Endothelial cell of umbilical vein (primary cell): Measurements from ENCODE around the gene PPM1H. TPM values are rescaled to one million over a fixed set of nuclear protein-coding genes. Genes with fewer than 3 reads are reported as not detected.

Experiments
- BruUV-seq: library from RNA; stranded (reverse); fragments of 400-500 nt; replicated peaks from 2 replicates; lab custom pipeline; 2021; lab: Mats Ljungman, UMichigan
- CTCF ChIA-PET: fragments of 300-600, 350-600 bp; sonication (Branson Sonifier 250); formaldehyde crosslinking; loops from one replicate; lab custom pipeline; 2021; ENCODE audit warnings: antibody characterized with exemption, inconsistent platforms; lab: Charles Lee
- POLR2A ChIA-PET: fragments of 300-600, 350-600 bp; sonication (Branson Sonifier 250); formaldehyde crosslinking; loops from one replicate; lab custom pipeline; 2021; ENCODE audit warnings: antibody characterized with exemption, inconsistent platforms; lab: Charles Lee
- DNase-seq: peaks from one replicate; pipeline ENCODE4 v3.0.0-alpha.2; 2011; ENCODE audit warnings: low read depth, low spot score
- FAIRE-seq: peaks from 2 replicates; lab custom pipeline; 2011; peaks lifted over from hg19 to GRCh38; lab: Jason Lieb, UNC
- H2AFZ ChIP-seq: 2 replicates; pipeline ENCODE4 v1.6.0; 2012; ENCODE audit warnings: low read depth, low read length, control low read depth, inconsistent platforms
- H3K27ac ChIP-seq: 2 replicates; pipeline ENCODE4 v1.5.1; 2011; ENCODE audit warnings: low read depth, mild to moderate bottlenecking, control low read depth, low read length, moderate library complexity; ENCODE audit not compliant: insufficient read depth
- H3K27me3 ChIP-seq, 2 experiments: 2 replicates each; pipeline versions ENCODE4 v1.6.0 to v1.6.1; 2011; ENCODE audit warnings: low read length in 2 of 2, mixed read lengths in 1 of 2; ENCODE audit not compliant: control insufficient read depth in 2 of 2, insufficient read depth in 2 of 2
- H3K36me3 ChIP-seq, 2 experiments: 2 replicates in 1 of 2; 3 replicates in 1 of 2; pipeline ENCODE4 v1.5.1; 2011; ENCODE audit warnings: low read length in 2 of 2, mild to moderate bottlenecking in 1 of 2, moderate library complexity in 1 of 2; ENCODE audit not compliant: control insufficient read depth in 2 of 2, insufficient read depth in 2 of 2; ENCODE audit errors: extremely low read depth in 1 of 2
- H3K4me1 ChIP-seq: 3 replicates; pipeline ENCODE4 v1.5.1; 2011; ENCODE audit warnings: mild to moderate bottlenecking, low read length; ENCODE audit not compliant: control insufficient read depth, insufficient read depth; ENCODE audit errors: extremely low read depth
- H3K4me2 ChIP-seq: 2 replicates; pipeline ENCODE4 v1.6.1; 2011; ENCODE audit warnings: low read length, control low read depth, mixed read lengths; ENCODE audit not compliant: insufficient read depth
- H3K4me3 ChIP-seq, 3 experiments: fragments of 200-600 bp in 1 of 3; sonication (generic), shearing (Covaris generic) in 1 of 3; replicated peaks in 1 of 3; 2 replicates each; pipeline ENCODE4 v1.5.1; 2011 to 2016; ENCODE audit warnings: control low read depth in 3 of 3, low read length in 3 of 3, mild to moderate bottlenecking in 2 of 3, inconsistent platforms in 1 of 3, low read depth in 1 of 3, moderate library complexity in 1 of 3; ENCODE audit not compliant: insufficient read depth in 1 of 3
- H3K79me2 ChIP-seq: 2 replicates; pipeline ENCODE4 v1.6.0; 2012; ENCODE audit warnings: low read length, inconsistent platforms; ENCODE audit not compliant: control insufficient read depth, insufficient read depth
- H3K9ac ChIP-seq: replicated peaks from 2 replicates; pipeline ENCODE3; 2011; ENCODE audit warnings: low read length, control low read depth; ENCODE audit not compliant: insufficient read depth; ENCODE audit errors: extremely low read depth
- H3K9me1 ChIP-seq: replicated peaks from 3 replicates; pipeline ENCODE4 v1.6.0; 2011; ENCODE audit warnings: mild to moderate bottlenecking, low read length; ENCODE audit not compliant: control insufficient read depth, insufficient read depth; ENCODE audit errors: extremely low read depth
- H3K9me3 ChIP-seq: replicated peaks from 2 replicates; pipeline ENCODE4 v1.5.1; 2012; ENCODE audit warnings: low read length, inconsistent platforms; ENCODE audit not compliant: control insufficient read depth, insufficient read depth
- H4K20me1 ChIP-seq: replicated peaks from 2 replicates; pipeline ENCODE3; 2011; ENCODE audit warnings: mild to moderate bottlenecking, low read length; ENCODE audit not compliant: control insufficient read depth, insufficient read depth; ENCODE audit errors: extremely low read depth
- CTCF ChIP-seq, 2 donors: IDR thresholded peaks; 1 replicate in 1 of 2; 2 replicates in 1 of 2; pipeline ENCODE4 v1.5.1; 2011; ENCODE audit warnings: low read length in 2 of 2, mild to moderate bottlenecking in 2 of 2, moderate library complexity in 2 of 2, control low read depth in 1 of 2, inconsistent platforms in 1 of 2, low read depth in 1 of 2; ENCODE audit not compliant: insufficient read depth in 1 of 2; ENCODE audit errors: extremely low read depth in 1 of 2
- EZH2 ChIP-seq: IDR thresholded peaks from 2 replicates; pipeline ENCODE4 v1.6.1; 2012; ENCODE audit warnings: borderline replicate concordance, low read depth, mild to moderate bottlenecking, moderate library complexity, low read length, inconsistent platforms; ENCODE audit not compliant: severe bottlenecking
- FOS ChIP-seq: IDR thresholded peaks from 2 replicates; pipeline ENCODE4 v1.6.1; 2011; ENCODE audit warnings: mild to moderate bottlenecking, low read length, moderate library complexity, borderline replicate concordance; ENCODE audit not compliant: insufficient read depth
- GATA2 ChIP-seq: IDR thresholded peaks from 2 replicates; pipeline ENCODE4 v1.7.0; 2011; ENCODE audit warnings: low read depth, mild to moderate bottlenecking, moderate library complexity, mixed read lengths, low read length; ENCODE audit not compliant: insufficient read length, insufficient read depth
- JUN ChIP-seq: IDR thresholded peaks from 2 replicates; pipeline ENCODE4 v1.6.1; 2011; ENCODE audit warnings: borderline replicate concordance, low read depth; ENCODE audit not compliant: insufficient read length, insufficient read depth
- MAX ChIP-seq: IDR thresholded peaks from 2 replicates; pipeline ENCODE4 v1.6.1; 2011; ENCODE audit not compliant: insufficient read depth, insufficient read length
- MYC ChIP-seq: IDR thresholded peaks from one replicate; pipeline ENCODE4 v1.6.1; 2011; ENCODE audit warnings: mild to moderate bottlenecking, low read depth, low read length
- POLR2A ChIP-seq: IDR thresholded peaks from 2 replicates; pipeline ENCODE4 v1.6.1; 2012; ENCODE audit warnings: low read depth, mild to moderate bottlenecking, control low read depth, low read length
- POLR2AphosphoS5 ChIP-seq: IDR thresholded peaks from 2 replicates; pipeline ENCODE4 v1.6.1; 2012; ENCODE audit warnings: low read depth, mild to moderate bottlenecking, control low read depth, low read length, moderate library complexity; ENCODE audit not compliant: insufficient read depth
- dilution Hi-C: fragments of 300-500 bp; cut with MboI; formaldehyde crosslinking; loops from one replicate; pipeline ENCODE4 v1.15.0; 2019; ENCODE audit warnings: low sequenced_read_pairs; ENCODE audit not compliant: extremely low pct_ligation_motif_present
- intact Hi-C: fragments of 100-400 bp; cut with micrococcal nuclease; formaldehyde crosslinking; loops from one replicate; pipeline ENCODE4 v1.10.0; 2022
- polyA plus RNA-seq, 4 experiments: library from polyadenylated mRNA; depleted of rRNA in 3 of 4; stranded (reverse) in 3 of 4; unstranded in 1 of 4; fragments of >200 nt; gene quantifications; 2 replicates each; pipeline versions ENCODE4 v1.2.1 to v1.2.3, GENCODE V29; 2011 to 2012; ENCODE audit warnings: missing spikeins in 1 of 4
- total RNA-seq: library from RNA; stranded (reverse); gene quantifications from 2 replicates; pipeline ENCODE4 v1.2.3, GENCODE V29; 2021

The PPM1H gene
- total and polyA plus RNA-seq, 2 donors (not counting 3 experiments of a cell fraction or from before 2014, with no cell fraction given), result 1.0 to 7.2 TPM

GRCh38 chr12:62794218-62794583 lies 140.7 kb downstream of the PPM1H start:
- Histone ChIP-seq H3K36me3 (no peaks in the 10 kb centered on the region), H3K9ac (peak overlapping the region; percentile 10), H3K4me3 (no peak overlapping the region), H3K4me2 (no peak overlapping the region), H3K79me2 (no peaks in the 10 kb centered on the region), H3K4me1 (peaks cover 16% of the 10 kb centered on the region), H2AFZ (peak overlapping the region; percentile 99), H4K20me1 (no peaks in the 10 kb centered on the region), H3K9me1 (no peaks in the 10 kb centered on the region), H3K27me3 (no peaks in the 10 kb centered on the region), H3K9me3 (no peaks in the 10 kb centered on the region), H3K27ac (no peak overlapping the region)
- intact Hi-C loops, result loop anchor here (1.0 to 10.0 kb wide), 7 partner anchors 162 to 532 kb away; partner anchors contain the start of genes MON2 and USP15
- ChIA-PET POLR2A (interaction anchor here (0.7 to 1.4 kb wide), 3 partner anchors 190 to 212 kb away, joined by 3 to 7 read pairs (median 3); no protein-coding TSS in a partner anchor), CTCF (interaction anchor here (0.6 to 9.2 kb wide), 37 partner anchors 9 to 534 kb away, joined by 3 to 356 read pairs (median 6); partner anchors contain the start of genes MON2 and USP15)
- dilution Hi-C loops, result loop anchor here (25.0 kb wide), 1 partner anchor 182 kb away; no protein-coding TSS in a partner anchor
- TF ChIP-seq CTCF (IDR thresholded peaks at IDR 0.05; ENCODE audit: extremely low read depth in 1 of 2, insufficient read depth in 1 of 2, low read depth in 1 of 2, low read length in 2 of 2), result no peak
- no peak for TF ChIP-seq MYC
- TF ChIP-seq MAX, result no peak
- no peak for TF ChIP-seq GATA2
- no peak for TF ChIP-seq EZH2
- TF ChIP-seq JUN, result no peak
- no peak for TF ChIP-seq POLR2A
- TF ChIP-seq FOS, result no peak
- TF ChIP-seq POLR2AphosphoS5, result no peak
- BruUV-seq, result no TSS peak
- FAIRE-seq (no peak), DNase-seq (no peak)
